DOHH2 (cell line): ENCODE results near the gene TBATA.

Experiments
- H3F3A ChIP-seq: fragments of 200-600 bp; sonication (generic), shearing (Covaris generic); 2 replicates; pipeline ENCODE4 v1.6.0; 2016; ENCODE audit warnings: antibody characterized with exemption, mild to moderate bottlenecking; ENCODE audit not compliant: control insufficient read depth, insufficient read depth
- H3K27ac ChIP-seq: fragments of 200-600 bp; sonication (generic); 2 replicates; pipeline ENCODE4 v1.5.1; 2014; ENCODE audit warnings: low read depth, mild to moderate bottlenecking, low read length, moderate library complexity
- H3K27me3 ChIP-seq: fragments of 200-600 bp; sonication (generic); 2 replicates; pipeline ENCODE4 v1.6.1; 2014; ENCODE audit warnings: mild to moderate bottlenecking, low read length, mixed read lengths; ENCODE audit not compliant: control insufficient read depth
- H3K36me3 ChIP-seq: fragments of 200-600 bp; sonication (generic); 2 replicates; pipeline ENCODE4 v1.6.1; 2014; ENCODE audit warnings: mild to moderate bottlenecking, low read length, moderate library complexity, mixed read lengths; ENCODE audit not compliant: control insufficient read depth
- H3K4me1 ChIP-seq: fragments of 200-600 bp; sonication (generic); 2 replicates; pipeline ENCODE4 v1.6.1; 2014; ENCODE audit warnings: mild to moderate bottlenecking, low read length, mixed read lengths; ENCODE audit not compliant: control insufficient read depth
- H3K4me2 ChIP-seq: fragments of 200-600 bp; sonication (generic); 2 replicates; pipeline ENCODE4 v1.6.0; 2014; ENCODE audit warnings: mild to moderate bottlenecking, low read length, moderate library complexity
- H3K4me3 ChIP-seq: fragments of 200-600 bp; sonication (generic); 2 replicates; pipeline ENCODE4 v1.5.1; 2014; ENCODE audit warnings: mild to moderate bottlenecking, low read length, mixed read lengths
- H3K79me2 ChIP-seq: fragments of 200-600 bp; sonication (generic); 2 replicates; pipeline ENCODE4 v1.6.1; 2014; ENCODE audit warnings: mild to moderate bottlenecking, low read length, mixed read lengths; ENCODE audit not compliant: control insufficient read depth
- H3K9me2 ChIP-seq: fragments of 200-600 bp; sonication (generic); replicated peaks from 2 replicates; pipeline ENCODE4 v1.6.1; 2014; ENCODE audit warnings: mild to moderate bottlenecking, low read length, mixed read lengths; ENCODE audit not compliant: control insufficient read depth
- H3K9me3 ChIP-seq: fragments of 200-600 bp; sonication (generic); 2 replicates; pipeline ENCODE4 v1.6.1; 2014; ENCODE audit warnings: antibody characterized with exemption, low read length, mixed read lengths; ENCODE audit not compliant: control insufficient read depth, insufficient read depth
- H4K20me1 ChIP-seq: fragments of 200-600 bp; sonication (generic); 2 replicates; pipeline ENCODE4 v1.6.0; 2014; ENCODE audit warnings: low read depth, mild to moderate bottlenecking, antibody characterized with exemption, low read length, moderate library complexity; ENCODE audit not compliant: control insufficient read depth, insufficient read depth
- EZH2phosphoT487 ChIP-seq: fragments of 200-600 bp; sonication (generic); IDR thresholded peaks from 2 replicates; pipeline ENCODE4 v1.6.1; 2017; ENCODE audit warnings: borderline replicate concordance, mild to moderate bottlenecking, antibody characterized with exemption, low read length, moderate library complexity, mixed read lengths
- TF ChIP-seq, protein P1 (sequence below): fragments of 200-600 bp; sonication (generic); IDR thresholded peaks from one replicate; pipeline ENCODE4 v1.5.1; 2014; ENCODE audit warnings: antibody characterized with exemption, mild to moderate bottlenecking, low read depth, low read length; ENCODE audit not compliant: poor library complexity, severe bottlenecking

Gene TBATA

DNA sequence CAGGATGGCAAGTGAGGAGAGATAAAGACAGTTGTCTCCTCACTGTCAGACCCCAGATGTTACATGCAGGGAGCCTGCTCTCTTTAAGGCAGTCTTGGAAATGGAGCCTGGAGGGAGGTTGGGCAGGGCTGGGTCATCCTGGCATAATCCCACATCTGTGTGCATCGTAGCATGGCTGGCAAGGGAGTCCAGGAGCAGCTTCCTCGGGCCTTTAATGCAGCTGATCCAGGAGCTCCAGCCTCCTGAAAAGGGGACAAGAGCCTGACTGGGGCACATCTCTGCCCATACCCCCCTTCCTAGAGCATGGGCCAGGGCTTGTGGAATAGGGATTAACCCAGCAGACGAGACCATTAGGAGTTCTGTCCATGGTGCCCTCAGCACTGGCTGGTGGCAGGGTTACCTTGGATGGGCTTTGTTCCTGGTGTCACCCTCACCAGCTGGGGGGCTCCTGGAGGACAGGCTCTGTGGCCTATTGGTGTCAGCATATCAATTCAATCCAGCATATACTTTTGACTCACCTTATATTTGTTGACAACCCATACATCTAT, 34.9 kb downstream of the TBATA start:
- no peak overlapping the region for H3K4me3 ChIP-seq

DNA sequence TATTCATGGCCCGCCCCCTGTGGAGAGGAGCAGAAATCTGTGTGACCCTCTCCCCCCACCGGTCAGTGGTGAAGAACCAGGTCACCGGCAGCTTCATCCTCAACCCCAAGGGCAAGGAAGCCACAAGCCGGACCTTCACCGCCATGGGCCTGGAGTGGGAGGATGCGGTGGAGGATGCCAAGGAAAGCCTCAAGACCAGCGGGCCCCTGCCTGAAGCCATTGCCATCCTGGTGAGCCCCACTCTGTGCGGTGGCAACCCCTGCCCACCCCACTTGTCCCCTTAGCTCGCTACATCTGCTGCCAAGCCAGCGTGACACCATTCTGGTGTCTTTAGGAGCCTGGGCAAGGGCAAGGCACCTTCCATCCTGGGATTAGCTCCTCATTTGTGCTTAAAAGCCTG, 35.4 kb downstream of the TBATA start:
- no peaks in the 10 kb centered on the region for H3K79me2 ChIP-seq
- TF ChIP-seq EZH2phosphoT487: no peak
- TF ChIP-seq, protein P1, sequence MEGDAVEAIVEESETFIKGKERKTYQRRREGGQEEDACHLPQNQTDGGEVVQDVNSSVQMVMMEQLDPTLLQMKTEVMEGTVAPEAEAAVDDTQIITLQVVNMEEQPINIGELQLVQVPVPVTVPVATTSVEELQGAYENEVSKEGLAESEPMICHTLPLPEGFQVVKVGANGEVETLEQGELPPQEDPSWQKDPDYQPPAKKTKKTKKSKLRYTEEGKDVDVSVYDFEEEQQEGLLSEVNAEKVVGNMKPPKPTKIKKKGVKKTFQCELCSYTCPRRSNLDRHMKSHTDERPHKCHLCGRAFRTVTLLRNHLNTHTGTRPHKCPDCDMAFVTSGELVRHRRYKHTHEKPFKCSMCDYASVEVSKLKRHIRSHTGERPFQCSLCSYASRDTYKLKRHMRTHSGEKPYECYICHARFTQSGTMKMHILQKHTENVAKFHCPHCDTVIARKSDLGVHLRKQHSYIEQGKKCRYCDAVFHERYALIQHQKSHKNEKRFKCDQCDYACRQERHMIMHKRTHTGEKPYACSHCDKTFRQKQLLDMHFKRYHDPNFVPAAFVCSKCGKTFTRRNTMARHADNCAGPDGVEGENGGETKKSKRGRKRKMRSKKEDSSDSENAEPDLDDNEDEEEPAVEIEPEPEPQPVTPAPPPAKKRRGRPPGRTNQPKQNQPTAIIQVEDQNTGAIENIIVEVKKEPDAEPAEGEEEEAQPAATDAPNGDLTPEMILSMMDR: no peak
- H3K27me3 ChIP-seq: no peaks in the 10 kb centered on the region
- H3K9me3 ChIP-seq: no peaks in the 10 kb centered on the region
- H4K20me1 ChIP-seq: no peaks in the 10 kb centered on the region
- H3K4me3 ChIP-seq: no peak overlapping the region
- no peaks in the 10 kb centered on the region for H3K36me3 ChIP-seq
- no peaks in the 10 kb centered on the region for H3K4me1 ChIP-seq
- H3K4me2 ChIP-seq: no peak overlapping the region
- no peak overlapping the region for H3K27ac ChIP-seq
- H3K9me2 ChIP-seq: no peaks in the 10 kb centered on the region
- no peaks in the 10 kb centered on the region for H3F3A ChIP-seq

More for the DNA sequence above, 34.9 kb downstream of the TBATA start:
- Histone ChIP-seq H3K4me2 (no peak overlapping the region), H3K27me3 (no peaks in the 10 kb centered on the region), H3K9me3 (no peaks in the 10 kb centered on the region), H3K79me2 (no peaks in the 10 kb centered on the region), H3K36me3 (no peaks in the 10 kb centered on the region), H4K20me1 (no peaks in the 10 kb centered on the region), H3F3A (no peaks in the 10 kb centered on the region), H3K27ac (no peak overlapping the region), H3K4me1 (no peaks in the 10 kb centered on the region), H3K9me2 (no peaks in the 10 kb centered on the region)
- TF ChIP-seq, protein P1: no peak
- no peak for TF ChIP-seq EZH2phosphoT487

DNA sequence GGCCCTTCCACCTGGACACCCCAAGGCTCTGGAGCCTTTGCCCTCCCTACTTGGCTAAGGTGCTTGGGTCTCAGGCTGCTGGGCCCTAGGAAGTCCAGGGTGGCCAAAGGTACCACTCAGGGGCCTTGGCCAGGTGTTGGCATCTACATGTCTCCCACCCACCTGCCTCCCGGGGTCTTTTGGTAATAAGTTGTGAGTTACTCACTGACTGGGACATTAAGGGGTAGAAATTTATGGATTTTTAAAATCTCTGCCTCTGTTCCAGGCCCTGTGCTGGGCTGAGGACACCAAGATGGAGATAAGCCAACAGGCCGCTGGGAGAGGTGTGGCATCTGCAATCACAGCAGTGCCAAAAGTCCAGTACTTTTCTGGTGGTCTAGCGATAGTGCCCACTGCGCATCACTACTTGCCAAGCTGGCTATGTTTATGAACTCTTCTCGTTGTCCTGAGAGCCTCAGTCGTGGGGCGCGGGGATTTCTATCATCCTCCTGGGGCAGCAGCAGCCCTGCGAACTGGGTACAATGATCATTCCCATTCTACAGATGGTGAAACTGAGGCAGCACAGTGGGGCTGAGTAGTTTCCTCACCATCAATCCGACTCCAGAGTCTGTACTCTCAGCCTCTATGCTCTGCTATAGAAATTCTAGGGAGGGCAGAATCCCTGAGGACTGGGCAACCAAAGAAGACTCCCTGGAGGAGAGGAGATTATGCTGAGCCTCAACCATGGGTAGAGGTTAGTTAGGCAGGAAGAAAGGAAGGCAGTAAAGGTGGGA, 36.2 kb downstream of the TBATA start:
- no peak for TF ChIP-seq EZH2phosphoT487
- TF ChIP-seq, protein P1: no peak
- Histone ChIP-seq H3K4me1 (no peaks in the 10 kb centered on the region), H3K27ac (no peak overlapping the region), H3K4me3 (no peak overlapping the region), H3K79me2 (no peaks in the 10 kb centered on the region), H3K27me3 (no peaks in the 10 kb centered on the region), H3K4me2 (no peak overlapping the region), H3K9me3 (no peaks in the 10 kb centered on the region), H3F3A (no peaks in the 10 kb centered on the region), H4K20me1 (no peaks in the 10 kb centered on the region), H3K9me2 (no peaks in the 10 kb centered on the region), H3K36me3 (no peaks in the 10 kb centered on the region)
